GM23248 (cell line): ENCODE data around the gene ZNF821. TPM values are rescaled to one million over a fixed set of nuclear protein-coding genes. Genes with fewer than 3 reads are reported as not detected.

Source experiments
- DNase-seq: peaks from one replicate; pipeline ENCODE4 v3.0.0-alpha.2; 2015
- H2AFZ ChIP-seq: fragments of 200-600 bp; sonication (generic); 2 replicates; pipeline ENCODE4 v1.6.1; 2016; ENCODE audit warnings: antibody characterized with exemption
- H3F3A ChIP-seq: fragments of 200-600 bp; sonication (generic); 2 replicates; pipeline ENCODE4 v1.6.1; 2016; ENCODE audit warnings: mild to moderate bottlenecking, antibody characterized with exemption, mixed run types; ENCODE audit not compliant: insufficient read depth
- H3K27ac ChIP-seq: fragments of 200-600 bp; sonication (generic); 2 replicates; pipeline ENCODE4 v1.5.1; 2016; ENCODE audit warnings: mild to moderate bottlenecking
- H3K27me3 ChIP-seq: fragments of 200-600 bp; sonication (generic); replicated peaks from 2 replicates; pipeline ENCODE4 v1.6.1; 2016; ENCODE audit warnings: mild to moderate bottlenecking; ENCODE audit not compliant: insufficient read depth
- H3K36me3 ChIP-seq: fragments of 200-600 bp; sonication (generic); 2 replicates; pipeline ENCODE4 v1.6.1; 2016; ENCODE audit warnings: low read depth, mild to moderate bottlenecking
- H3K4me1 ChIP-seq: fragments of 200-600 bp; sonication (generic); 2 replicates; pipeline ENCODE4 v1.6.1; 2016; ENCODE audit warnings: mild to moderate bottlenecking; ENCODE audit not compliant: insufficient read depth
- H3K4me2 ChIP-seq: fragments of 200-600 bp; sonication (generic); one replicate; pipeline ENCODE4 v1.6.1; 2016; ENCODE audit warnings: mild to moderate bottlenecking; ENCODE audit not compliant: unreplicated experiment
- H3K4me3 ChIP-seq: fragments of 200-600 bp; sonication (generic); 2 replicates; pipeline ENCODE4 v1.5.1; 2016; ENCODE audit warnings: mild to moderate bottlenecking
- H3K79me2 ChIP-seq: fragments of 200-600 bp; sonication (generic); 2 replicates; pipeline ENCODE4 v1.6.1; 2016; ENCODE audit warnings: mild to moderate bottlenecking; ENCODE audit not compliant: insufficient read depth
- H3K9ac ChIP-seq: fragments of 200-600 bp; sonication (generic); 2 replicates; pipeline ENCODE4 v1.6.1; 2016; ENCODE audit warnings: mild to moderate bottlenecking
- H3K9me2 ChIP-seq: fragments of 200-600 bp; sonication (generic); 2 replicates; pipeline ENCODE4 v1.6.1; 2016; ENCODE audit warnings: mixed run types, mild to moderate bottlenecking, moderate library complexity; ENCODE audit not compliant: insufficient read depth
- H3K9me3 ChIP-seq: fragments of 200-600 bp; sonication (generic); one replicate; pipeline ENCODE4 v1.6.1; 2017; ENCODE audit warnings: low read depth
- H4K20me1 ChIP-seq: fragments of 200-600 bp; sonication (generic); 2 replicates; pipeline ENCODE4 v1.6.0; 2016; ENCODE audit not compliant: insufficient read depth
- EZH2 ChIP-seq: fragments of 200-600 bp; sonication (generic); IDR thresholded peaks from 2 replicates; pipeline ENCODE4 v1.6.1; 2018; ENCODE audit warnings: antibody characterized with exemption, mild to moderate bottlenecking; ENCODE audit not compliant: insufficient read depth, poor library complexity, severe bottlenecking
- EZH2phosphoT487 ChIP-seq: fragments of 200-600 bp; sonication (generic); IDR thresholded peaks from 2 replicates; pipeline ENCODE4 v1.6.1; 2018; ENCODE audit warnings: antibody characterized with exemption, moderate library complexity, mild to moderate bottlenecking, low read depth; ENCODE audit not compliant: insufficient read depth
- WGBS, 2 experiments: methylation state at CpG; one replicate each; pipeline ENCODE4 v1.1.6; 2015 to 2017; ENCODE audit warnings: low lambda C conversion rate in 2 of 2, low coverage in 1 of 2; ENCODE audit errors: missing lambda C conversion rate in 2 of 2; 5-methylcytosine and 5-hydroxymethylcytosine counted together
- in situ Hi-C: fragments of 300-500 bp; cut with MboI; formaldehyde crosslinking; loops from 2 replicates; pipeline ENCODE4 v1.15.0; 2020
- polyA plus RNA-seq: library from polyadenylated mRNA; unstranded; fragments of >200 nt; fragmentation: Nextera tagmentation; extraction: Ambion mirVana; gene quantifications from 2 replicates; pipeline ENCODE4 v1.2.1, GENCODE V29; 2016
- total RNA-seq: library from RNA; depleted of rRNA; stranded (reverse); fragments of >200 nt; shearing (Covaris generic); gene quantifications from 2 replicates; pipeline ENCODE4 v1.2.3, GENCODE V29; 2014

ZNF821 gene
- total and polyA plus RNA-seq, 2 experiments from 2014 or later = 6.3 to 21.4 TPM

- H2AFZ ChIP-seq = no peak overlapping the region
- H3K4me1 ChIP-seq = peaks cover 45% of the 10 kb centered on the region
- H3K9me3 ChIP-seq = no peaks in the 10 kb centered on the region
- peaks cover 35% of the 10 kb centered on the region for H3K36me3 ChIP-seq
- H3K4me2 ChIP-seq = no peak overlapping the region
- H3F3A ChIP-seq = peaks cover 43% of the 10 kb centered on the region
- H3K27me3 ChIP-seq = no peaks in the 10 kb centered on the region
- in situ Hi-C loops = no loop called here
- no peak overlapping the region for H3K9ac ChIP-seq
- DNase-seq = peak; percentile 16
- peaks cover 12% of the 10 kb centered on the region; the same call in 1 of the 2 replicates for H4K20me1 ChIP-seq
- H3K9me2 ChIP-seq = no peaks in the 10 kb centered on the region
- 96 to 97% methylated on average over 5 of the region's 5 CpGs for WGBS, 2 experiments
- H3K27ac ChIP-seq = no peak overlapping the region; the same call in 1 of the 2 replicates
- TF ChIP-seq EZH2 (no peak), EZH2phosphoT487 (no peak)
- no peak overlapping the region for H3K4me3 ChIP-seq
- peaks cover 67% of the 10 kb centered on the region for H3K79me2 ChIP-seq
Observed at GRCh38 chr16:71930013-71930563, 46.1 kb upstream of the ZNF821 start.

DNA sequence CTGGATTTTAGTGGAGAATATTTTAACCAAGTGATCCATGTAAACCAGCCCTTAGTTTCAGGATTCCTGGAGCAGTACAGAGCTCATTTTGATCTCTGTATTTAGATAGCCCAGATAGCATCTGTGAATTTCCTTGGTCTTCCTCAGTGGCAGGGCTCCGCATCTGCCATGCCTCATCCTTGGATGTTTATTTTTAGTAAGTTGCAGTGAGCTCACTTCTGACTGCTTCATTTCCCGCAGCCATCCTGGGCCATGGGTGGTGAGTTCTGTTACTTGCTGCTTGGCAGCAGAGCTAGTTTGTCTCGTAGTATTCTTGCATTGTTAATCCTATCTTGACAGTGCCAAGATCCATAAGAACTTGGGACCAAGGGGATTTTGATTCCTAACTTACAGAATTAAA is 45.1 kb upstream of the ZNF821 start:
- in situ Hi-C loops = no loop called here
- no peak for TF ChIP-seq EZH2
- TF ChIP-seq EZH2phosphoT487 = no peak
- no peaks in the 10 kb centered on the region for H3K9me3 ChIP-seq
- H3K4me2 ChIP-seq = peak overlapping the region; percentile 31
- peaks cover 74% of the 10 kb centered on the region for H3K79me2 ChIP-seq
- H3F3A ChIP-seq = peaks cover 44% of the 10 kb centered on the region
- H2AFZ ChIP-seq = no peak overlapping the region
- 3 to 5% methylated on average over 3 of the region's 3 CpGs for WGBS, 2 experiments
- peaks cover 32% of the 10 kb centered on the region for H3K36me3 ChIP-seq
- H3K9me2 ChIP-seq = no peaks in the 10 kb centered on the region
- peak; percentile 87 for DNase-seq
- peak overlapping the region; percentile 68 for H3K27ac ChIP-seq
- H3K27me3 ChIP-seq = no peaks in the 10 kb centered on the region
- peaks cover 12% of the 10 kb centered on the region; the same call in 1 of the 2 replicates for H4K20me1 ChIP-seq
- H3K9ac ChIP-seq = peak overlapping the region; percentile 28; the same call in 1 of the 2 replicates
- H3K4me3 ChIP-seq = no peak overlapping the region
- H3K4me1 ChIP-seq = peaks cover 44% of the 10 kb centered on the region

DNA sequence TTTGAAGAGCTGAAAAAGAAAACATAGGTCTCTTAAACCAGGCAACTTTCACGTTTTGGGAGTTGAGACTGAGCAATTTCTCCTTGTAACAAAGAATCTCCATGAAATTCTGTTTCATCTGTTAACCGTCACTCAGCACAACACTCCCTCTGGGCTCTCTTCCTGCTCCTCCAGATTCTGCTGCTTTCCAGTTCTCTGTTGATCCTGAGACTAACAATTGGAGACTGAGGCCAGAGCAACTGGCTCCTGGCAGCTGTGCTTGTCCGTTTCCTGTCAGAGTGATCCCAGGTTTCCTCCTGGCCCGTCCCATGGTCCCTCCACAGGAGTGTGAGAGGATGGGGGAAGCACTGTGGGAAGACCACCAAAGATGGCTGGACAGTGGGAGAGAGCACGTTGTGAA is 43.8 kb upstream of the ZNF821 start:
- no peak overlapping the region for H3K4me3 ChIP-seq
- no peaks in the 10 kb centered on the region for H3K27me3 ChIP-seq
- H3F3A ChIP-seq = peaks cover 45% of the 10 kb centered on the region
- H3K4me1 ChIP-seq = peaks cover 49% of the 10 kb centered on the region
- peak overlapping the region; percentile 62 for H3K27ac ChIP-seq
- H3K79me2 ChIP-seq = peaks cover 78% of the 10 kb centered on the region
- no peaks in the 10 kb centered on the region for H3K9me3 ChIP-seq
- 49 to 51% methylated on average over 5 of the region's 5 CpGs for WGBS, 2 experiments
- no peak for DNase-seq
- in situ Hi-C loops = no loop called here
- no peaks in the 10 kb centered on the region for H3K9me2 ChIP-seq
- TF ChIP-seq EZH2 (no peak), EZH2phosphoT487 (no peak)
- no peak overlapping the region for H2AFZ ChIP-seq
- peaks cover 45% of the 10 kb centered on the region for H3K36me3 ChIP-seq
- no peak overlapping the region; the same call in 1 of the 2 replicates for H3K9ac ChIP-seq
- peak overlapping the region; percentile 2 for H3K4me2 ChIP-seq
- H4K20me1 ChIP-seq = peaks cover 12% of the 10 kb centered on the region; the same call in 1 of the 2 replicates

DNA sequence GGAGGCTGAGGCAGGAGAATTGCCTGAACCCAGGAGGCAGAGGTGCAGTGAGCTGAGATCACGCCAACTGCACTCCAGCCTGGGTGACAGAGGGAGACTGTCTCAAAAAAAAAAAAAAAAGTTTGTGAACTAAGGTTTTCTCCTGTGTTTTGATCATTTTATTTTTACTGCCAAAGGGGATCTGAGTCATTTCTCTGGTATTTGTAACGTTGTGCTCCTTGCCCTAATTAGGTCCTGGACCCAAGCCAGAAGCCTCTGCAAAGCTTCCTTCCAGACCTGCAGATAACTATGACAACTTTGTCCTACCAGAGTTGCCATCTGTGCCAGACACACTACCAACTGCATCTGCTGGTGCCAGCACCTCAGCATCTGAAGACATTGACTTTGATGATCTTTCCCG is 43.4 kb upstream of the ZNF821 start:
- H3K9ac ChIP-seq = peak overlapping the region; percentile 51
- 43 to 44% methylated on average over 3 of the region's 3 CpGs for WGBS, 2 experiments
- H3K4me2 ChIP-seq = peak overlapping the region; percentile 2

More for the DNA sequence above, 43.4 kb upstream of the ZNF821 start:
- in situ Hi-C loops = no loop called here
- peaks cover 49% of the 10 kb centered on the region for H3K4me1 ChIP-seq
- TF ChIP-seq EZH2 (no peak), EZH2phosphoT487 (no peak)
- no peaks in the 10 kb centered on the region for H3K27me3 ChIP-seq
- H4K20me1 ChIP-seq = peaks cover 12% of the 10 kb centered on the region; the same call in 1 of the 2 replicates
- no peaks in the 10 kb centered on the region for H3K9me2 ChIP-seq
- H3K79me2 ChIP-seq = peaks cover 78% of the 10 kb centered on the region
- DNase-seq = peak; percentile 87
- H3K4me3 ChIP-seq = no peak overlapping the region
- no peaks in the 10 kb centered on the region for H3K9me3 ChIP-seq
- H3K36me3 ChIP-seq = peaks cover 48% of the 10 kb centered on the region
- peak overlapping the region; percentile 62 for H3K27ac ChIP-seq
- peaks cover 45% of the 10 kb centered on the region for H3F3A ChIP-seq
- H2AFZ ChIP-seq = no peak overlapping the region
